Measurements from ENCODE around the gene C6orf62. TPM values are rescaled to one million over a fixed set of nuclear protein-coding genes. Genes with fewer than 3 reads are reported as not detected.
"Not testable (repeated sequence)": the region's sequence is repeated elsewhere in the genome, so short reads cannot be mapped to it uniquely, and the experiment has no call there.

C6orf62 gene
- total RNA-seq, 2 experiments from 2014 or later = 110 to 112 TPM

- DNase-seq = no peak
- H3K9me3 Mint-ChIP-seq = no peaks in the 10 kb centered on the region
- no peaks in the 10 kb centered on the region for H3K27me3 Mint-ChIP-seq (ENCODE audit: low read depth)
- H3K4me1 Mint-ChIP-seq (ENCODE audit: low read depth) = peaks cover 57% of the 10 kb centered on the region
- CTCF ChIA-PET = interaction anchor here (1.3 kb wide), 1 partner anchor 56 kb away, joined by 5 read pairs; no protein-coding TSS in a partner anchor
- peak overlapping the region; percentile 72 for H3K27ac Mint-ChIP-seq
- H3K36me3 Mint-ChIP-seq (ENCODE audit: low read depth) = peaks cover 65% of the 10 kb centered on the region
- intact Hi-C loops (cut with micrococcal nuclease) = no loop called here
- no peak overlapping the region for H3K4me3 Mint-ChIP-seq
Observed at GRCh38 chr6:24710519-24711303, 8.2 kb downstream of the C6orf62 start.

- CTCF ChIA-PET = interaction anchor here (0.6 to 1.3 kb wide), 3 partner anchors 58 to 436 kb away, joined by 4 to 5 read pairs (median 4); no protein-coding TSS in a partner anchor
- Mint-ChIP-seq H3K36me3 (ENCODE audit: low read depth) (peaks cover 64% of the 10 kb centered on the region), H3K27me3 (ENCODE audit: low read depth) (no peaks in the 10 kb centered on the region), H3K27ac (peak overlapping the region; percentile 58), H3K9me3 (no peaks in the 10 kb centered on the region), H3K4me1 (ENCODE audit: low read depth) (peaks cover 53% of the 10 kb centered on the region), H3K4me3 (no peak overlapping the region)
- DNase-seq = no peak
- intact Hi-C loops (cut with micrococcal nuclease) = no loop called here
Observed at GRCh38 chr6:24709014-24709711, 9.8 kb downstream of the C6orf62 start.

GRCh38 chr6:24708612-24709011 lies 10.3 kb downstream of the C6orf62 start:
- intact Hi-C loops (cut with micrococcal nuclease) = no loop called here
- no peak for DNase-seq
- H3K4me3 Mint-ChIP-seq = no peak overlapping the region
- peak overlapping the region; percentile 58 for H3K27ac Mint-ChIP-seq
- CTCF ChIA-PET = interaction anchor here (0.6 to 1.0 kb wide), 2 partner anchors 32 to 309 kb away, joined by 3 to 4 read pairs; no protein-coding TSS in a partner anchor
- no peaks in the 10 kb centered on the region for H3K27me3 Mint-ChIP-seq (ENCODE audit: low read depth)
- H3K4me1 Mint-ChIP-seq (ENCODE audit: low read depth) = peaks cover 50% of the 10 kb centered on the region
- H3K9me3 Mint-ChIP-seq = no peaks in the 10 kb centered on the region
- peaks cover 65% of the 10 kb centered on the region for H3K36me3 Mint-ChIP-seq (ENCODE audit: low read depth)

GRCh38 chr6:24704468-24704867 lies 14.5 kb downstream of the C6orf62 start:
- H3K27ac Mint-ChIP-seq = no peak overlapping the region
- no peaks in the 10 kb centered on the region for H3K27me3 Mint-ChIP-seq (ENCODE audit: low read depth)
- H3K4me3 Mint-ChIP-seq = no peak overlapping the region
- DNase-seq = no peak
- intact Hi-C loops (cut with micrococcal nuclease) = no loop called here
- H3K36me3 Mint-ChIP-seq (ENCODE audit: low read depth) = peaks cover 47% of the 10 kb centered on the region
- CTCF ChIA-PET = interaction anchor here (0.9 to 2.4 kb wide), 3 partner anchors 10 to 123 kb away, joined by 3 to 14 read pairs (median 4); no protein-coding TSS in a partner anchor
- no peaks in the 10 kb centered on the region for H3K9me3 Mint-ChIP-seq
- H3K4me1 Mint-ChIP-seq (ENCODE audit: low read depth) = peaks cover 47% of the 10 kb centered on the region

- intact Hi-C loops (cut with micrococcal nuclease) = no loop called here
- no peak for DNase-seq
- Mint-ChIP-seq H3K9me3 (no peaks in the 10 kb centered on the region), H3K4me3 (no peak overlapping the region), H3K36me3 (ENCODE audit: low read depth) (peaks cover 42% of the 10 kb centered on the region), H3K27me3 (ENCODE audit: low read depth) (no peaks in the 10 kb centered on the region), H3K4me1 (ENCODE audit: low read depth) (peaks cover 52% of the 10 kb centered on the region), H3K27ac (peak overlapping the region; percentile 55)
- CTCF ChIA-PET = interaction anchor here (1.2 to 2.4 kb wide), 6 partner anchors 13 to 123 kb away, joined by 3 to 14 read pairs (median 4); partner anchors contain the start of gene C6orf62
Observed at GRCh38 chr6:24702720-24703282, 16.2 kb downstream of the C6orf62 start.

GRCh38 chr6:24699521-24700359 lies 19.2 kb downstream of the C6orf62 start:
- Mint-ChIP-seq H3K4me1 (ENCODE audit: low read depth) (peaks cover 45% of the 10 kb centered on the region), H3K9me3 (no peaks in the 10 kb centered on the region), H3K4me3 (no peak overlapping the region), H3K27ac (peak overlapping the region; percentile 84), H3K36me3 (ENCODE audit: low read depth) (peaks cover 20% of the 10 kb centered on the region), H3K27me3 (ENCODE audit: low read depth) (no peaks in the 10 kb centered on the region)
- intact Hi-C loops (cut with micrococcal nuclease) = loop anchor here (1.0 to 5.0 kb wide), 6 partner anchors 22 to 373 kb away; partner anchors contain the start of genes ACOT13 and KIAA0319
- CTCF ChIA-PET = interaction anchor here (0.7 to 9.3 kb wide), 2 partner anchors 119 to 309 kb away, joined by 4 to 100 read pairs; no protein-coding TSS in a partner anchor
- no peak for DNase-seq

- Mint-ChIP-seq H3K4me1 (ENCODE audit: low read depth) (peaks cover 53% of the 10 kb centered on the region), H3K4me3 (no peak overlapping the region), H3K27me3 (ENCODE audit: low read depth) (no peaks in the 10 kb centered on the region), H3K9me3 (no peaks in the 10 kb centered on the region), H3K27ac (no peak overlapping the region), H3K36me3 (ENCODE audit: low read depth) (peaks cover 7% of the 10 kb centered on the region)
- no peak for DNase-seq
- CTCF ChIA-PET = interaction anchor here (9.3 kb wide), 1 partner anchor 115 kb away, joined by 100 read pairs; no protein-coding TSS in a partner anchor
- intact Hi-C loops (cut with micrococcal nuclease) = loop anchor here (1.0 to 5.0 kb wide), 3 partner anchors 49 to 413 kb away; partner anchors contain the start of gene KIAA0319
Observed at GRCh38 chr6:24696097-24696496, 22.9 kb downstream of the C6orf62 start.

GRCh38 chr6:24695635-24696034 lies 23.3 kb downstream of the C6orf62 start:
- H3K27me3 Mint-ChIP-seq (ENCODE audit: low read depth); H3K9me3 Mint-ChIP-seq; H3K4me3 Mint-ChIP-seq; H3K27ac Mint-ChIP-seq; H3K36me3 Mint-ChIP-seq (ENCODE audit: low read depth): not testable (repeated sequence)
- intact Hi-C loops (cut with micrococcal nuclease) = loop anchor here (1.0 to 5.0 kb wide), 9 partner anchors 48 to 412 kb away; partner anchors contain the start of gene KIAA0319
- peak; percentile 58 for DNase-seq
- H3K4me1 Mint-ChIP-seq (ENCODE audit: low read depth) = peaks cover 54% of the 10 kb centered on the region
- CTCF ChIA-PET = interaction anchor here (9.3 kb wide), 1 partner anchor 115 kb away, joined by 100 read pairs; no protein-coding TSS in a partner anchor

- Mint-ChIP-seq H3K9me3 (no peaks in the 10 kb centered on the region), H3K36me3 (ENCODE audit: low read depth) (peaks cover 3% of the 10 kb centered on the region), H3K4me1 (ENCODE audit: low read depth) (peaks cover 40% of the 10 kb centered on the region), H3K27me3 (ENCODE audit: low read depth) (no peaks in the 10 kb centered on the region), H3K4me3 (no peak overlapping the region), H3K27ac (no peak overlapping the region)
- intact Hi-C loops (cut with micrococcal nuclease) = loop anchor here (2.0 kb wide), 1 partner anchor 325 kb away; no protein-coding TSS in a partner anchor
- DNase-seq = no peak
- CTCF ChIA-PET = interaction anchor here (9.3 kb wide), 1 partner anchor 114 kb away, joined by 100 read pairs; no protein-coding TSS in a partner anchor
Observed at GRCh38 chr6:24694198-24694597, 24.8 kb downstream of the C6orf62 start.

- H3K27ac Mint-ChIP-seq = no peak overlapping the region
- intact Hi-C loops (cut with micrococcal nuclease) = no loop called here
- no peaks in the 10 kb centered on the region for H3K27me3 Mint-ChIP-seq (ENCODE audit: low read depth)
- CTCF ChIA-PET = interaction anchor here (1.3 to 9.3 kb wide), 2 partner anchors 23 to 112 kb away, joined by 3 to 100 read pairs; no protein-coding TSS in a partner anchor
- no peaks in the 10 kb centered on the region for H3K36me3 Mint-ChIP-seq (ENCODE audit: low read depth)
- no peak overlapping the region for H3K4me3 Mint-ChIP-seq
- peaks cover 35% of the 10 kb centered on the region for H3K4me1 Mint-ChIP-seq (ENCODE audit: low read depth)
- H3K9me3 Mint-ChIP-seq = no peaks in the 10 kb centered on the region
- DNase-seq = no peak
Observed at GRCh38 chr6:24692848-24693592, 25.9 kb downstream of the C6orf62 start.
